K562 (cell line): Measurements from ENCODE around the gene FAM180B. TPM values are rescaled to one million over a fixed set of nuclear protein-coding genes. Genes with fewer than 3 reads are reported as not detected.

Experiments used
- CEBPZ ChIP-seq: fragments of 150-350 bp; IDR thresholded peaks from 2 replicates; pipeline ENCODE4 v1.6.1; 2014; ENCODE audit warnings: low read depth, mild to moderate bottlenecking, low read length, borderline replicate concordance
- ELF2 ChIP-seq: fragments of 250-450 bp; sonication (Bioruptor Pico); IDR thresholded peaks from 2 replicates; pipeline ENCODE4 v1.5.0; 2021; ENCODE audit warnings: mild to moderate bottlenecking
- JUND ChIP-seq, 2 experiments: IDR thresholded peaks; 2 replicates in 1 of 2; 3 replicates in 1 of 2; pipeline ENCODE4 v1.6.1; 2011; ENCODE audit warnings: borderline replicate concordance in 2 of 2, low read depth in 2 of 2, low read length in 2 of 2, improper control_type of control experiment in 1 of 2, missing biosample characterization in 1 of 2, missing genetic modification characterization in 1 of 2, missing genetic modification reagents in 1 of 2
- KDM5B ChIP-seq: fragments of 200-600 bp; sonication (generic); IDR thresholded peaks from 2 replicates; pipeline ENCODE4 v1.6.1; 2012; ENCODE audit warnings: low read depth, mild to moderate bottlenecking, moderate library complexity, low read length, control low read depth, inconsistent platforms; ENCODE audit not compliant: insufficient replicate concordance
- MED1 ChIP-seq: sonication (generic); formaldehyde crosslinking; IDR thresholded peaks from 2 replicates; pipeline ENCODE4 v1.8.1; 2023; ENCODE audit warnings: missing genetic modification reagents, borderline replicate concordance
- NCOA6 ChIP-seq: fragments of 450-650 bp; IDR thresholded peaks from 2 replicates; pipeline ENCODE4 v1.6.1; 2017; ENCODE audit warnings: mild to moderate bottlenecking
- PPARD ChIP-seq: fragments of 250-450 bp; sonication (Bioruptor Pico); IDR thresholded peaks from 2 replicates; pipeline ENCODE4 v1.8.0; 2022; ENCODE audit warnings: inconsistent platforms, mild to moderate bottlenecking, moderate library complexity
- PYGO2 ChIP-seq: fragments of 450-650 bp; IDR thresholded peaks from 2 replicates; pipeline ENCODE4 v1.6.1; 2016; ENCODE audit warnings: mild to moderate bottlenecking, missing genetic modification characterization, moderate library complexity, missing compliant biosample characterization
- RHOXF2B ChIP-seq: fragments of 250-450 bp; sonication (Bioruptor Pico); conservative IDR thresholded peaks from 2 replicates; pipeline ENCODE4 v1.5.1; 2021
- SMARCE1 ChIP-seq: fragments of 450-650 bp; IDR thresholded peaks from 2 replicates; pipeline ENCODE4 v1.7.1; 2016; ENCODE audit warnings: mild to moderate bottlenecking
- TCF7L2 ChIP-seq: fragments of 150-350 bp; IDR thresholded peaks from 2 replicates; pipeline ENCODE4 v1.6.1; 2016; ENCODE audit warnings: low read depth, mild to moderate bottlenecking, low read length, moderate library complexity
- YY1 ChIP-seq, 3 experiments: IDR thresholded peaks; 2 replicates each; pipeline ENCODE4 v1.6.1; 2011; ENCODE audit warnings: low read length in 2 of 3, mild to moderate bottlenecking in 2 of 3, moderate library complexity in 2 of 3, borderline replicate concordance in 1 of 3, control low read depth in 1 of 3, low read depth in 1 of 3; ENCODE audit not compliant: insufficient read depth in 3 of 3, insufficient replicate concordance in 2 of 3, control insufficient read depth in 1 of 3, insufficient read length in 1 of 3; ENCODE audit errors: extremely low read depth in 1 of 3
- ZBTB49 ChIP-seq: sonication (generic); formaldehyde crosslinking; IDR thresholded peaks from 2 replicates; pipeline ENCODE4 v1.8.0; 2022; ENCODE audit warnings: missing genetic modification reagents, mild to moderate bottlenecking, borderline replicate concordance
- ZNF140 ChIP-seq: fragments of 250-450 bp; sonication (Bioruptor Pico); IDR thresholded peaks from 2 replicates; pipeline ENCODE4 v1.8.0; 2021; ENCODE audit warnings: moderate library complexity, mild to moderate bottlenecking, inconsistent platforms
- polyA plus RNA-seq, 8 experiments: library from polyadenylated mRNA; depleted of rRNA in 4 of 8; stranded (reverse) in 5 of 8; unstranded in 3 of 8; fragments of >200 nt; fragmentation: Nextera tagmentation in 2 of 8; fragmentation: Illumina TruSeq in 1 of 8; extraction: Ambion mirVana in 2 of 8; extraction: Trizol in 1 of 8; gene quantifications; 2 replicates each; pipeline versions ENCODE4 v1.2.1 to v1.2.3, GENCODE V29; 2011 to 2014; ENCODE audit warnings: inconsistent platforms in 1 of 8, missing spikeins in 1 of 8
- total RNA-seq, 7 experiments: library from RNA; depleted of rRNA in 6 of 7; stranded (reverse); fragments of >200 nt in 6 of 7; fragmentation: Illumina TruSeq in 2 of 7; extraction: Trizol in 2 of 7; gene quantifications; 2 replicates each; pipeline versions ENCODE4 v1.2.1 to v1.2.3, GENCODE V29; 2011 to 2021; ENCODE audit warnings: low replicate concordance in 1 of 7
- TF ChIP-seq, protein P1 (sequence below): fragments of 450-650 bp; IDR thresholded peaks from 2 replicates; pipeline ENCODE4 v1.6.1; 2017; ENCODE audit warnings: antibody characterized with exemption
- TF ChIP-seq, protein P2 (sequence below): fragments of 250-450 bp; sonication (Bioruptor Pico); IDR thresholded peaks from 2 replicates; pipeline ENCODE4 v1.8.0; 2022; ENCODE audit warnings: inconsistent platforms

FAM180B gene
- total and polyA plus RNA-seq, 9 of the 15 experiments (the other 6 are each of a cell fraction or from before 2014, with no cell fraction given), result 0.05 to 0.14 TPM; not detected in 7

- TF ChIP-seq PYGO2 (no peak), KDM5B (peak; percentile 97), RHOXF2B (CRISPR knock-in tag) (no peak), JUND (IDR thresholded peaks at IDR 0.05; ENCODE audit: borderline replicate concordance, low read depth, low read length) (no peak), JUND (tag; IDR thresholded peaks at IDR 0.05; ENCODE audit: borderline replicate concordance, low read depth, low read length) (no peak; the same call in 2 of the 3 replicates), SMARCE1 (0 out of 2 replicates have a peak, but pooled peaks have one; percentile 6), CEBPZ (no peak), ZBTB49 (CRISPR knock-in tag) (no peak), MED1 (CRISPR knock-in tag) (peak; percentile 82; the same call in 1 of the 2 replicates), NCOA6 (no peak), ELF2 (no peak), ZNF140 (CRISPR knock-in tag) (no peak), TCF7L2 (no peak), YY1 (IDR thresholded peaks at IDR 0.05; ENCODE audit: borderline replicate concordance in 1 of 3, control insufficient read depth in 1 of 3, extremely low read depth in 1 of 3, insufficient read depth in 3 of 3, insufficient read length in 1 of 3, insufficient replicate concordance in 2 of 3, low read depth in 1 of 3, low read length in 2 of 3) (peak; percentile 62 to 94 (median 90)), PPARD (CRISPR knock-in tag) (no peak)
- TF ChIP-seq, protein P1, sequence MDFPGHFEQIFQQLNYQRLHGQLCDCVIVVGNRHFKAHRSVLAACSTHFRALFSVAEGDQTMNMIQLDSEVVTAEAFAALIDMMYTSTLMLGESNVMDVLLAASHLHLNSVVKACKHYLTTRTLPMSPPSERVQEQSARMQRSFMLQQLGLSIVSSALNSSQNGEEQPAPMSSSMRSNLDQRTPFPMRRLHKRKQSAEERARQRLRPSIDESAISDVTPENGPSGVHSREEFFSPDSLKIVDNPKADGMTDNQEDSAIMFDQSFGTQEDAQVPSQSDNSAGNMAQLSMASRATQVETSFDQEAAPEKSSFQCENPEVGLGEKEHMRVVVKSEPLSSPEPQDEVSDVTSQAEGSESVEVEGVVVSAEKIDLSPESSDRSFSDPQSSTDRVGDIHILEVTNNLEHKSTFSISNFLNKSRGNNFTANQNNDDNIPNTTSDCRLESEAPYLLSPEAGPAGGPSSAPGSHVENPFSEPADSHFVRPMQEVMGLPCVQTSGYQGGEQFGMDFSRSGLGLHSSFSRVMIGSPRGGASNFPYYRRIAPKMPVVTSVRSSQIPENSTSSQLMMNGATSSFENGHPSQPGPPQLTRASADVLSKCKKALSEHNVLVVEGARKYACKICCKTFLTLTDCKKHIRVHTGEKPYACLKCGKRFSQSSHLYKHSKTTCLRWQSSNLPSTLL, result peak; percentile 82
- TF ChIP-seq, protein P2, sequence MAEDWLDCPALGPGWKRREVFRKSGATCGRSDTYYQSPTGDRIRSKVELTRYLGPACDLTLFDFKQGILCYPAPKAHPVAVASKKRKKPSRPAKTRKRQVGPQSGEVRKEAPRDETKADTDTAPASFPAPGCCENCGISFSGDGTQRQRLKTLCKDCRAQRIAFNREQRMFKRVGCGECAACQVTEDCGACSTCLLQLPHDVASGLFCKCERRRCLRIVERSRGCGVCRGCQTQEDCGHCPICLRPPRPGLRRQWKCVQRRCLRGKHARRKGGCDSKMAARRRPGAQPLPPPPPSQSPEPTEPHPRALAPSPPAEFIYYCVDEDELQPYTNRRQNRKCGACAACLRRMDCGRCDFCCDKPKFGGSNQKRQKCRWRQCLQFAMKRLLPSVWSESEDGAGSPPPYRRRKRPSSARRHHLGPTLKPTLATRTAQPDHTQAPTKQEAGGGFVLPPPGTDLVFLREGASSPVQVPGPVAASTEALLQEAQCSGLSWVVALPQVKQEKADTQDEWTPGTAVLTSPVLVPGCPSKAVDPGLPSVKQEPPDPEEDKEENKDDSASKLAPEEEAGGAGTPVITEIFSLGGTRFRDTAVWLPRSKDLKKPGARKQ (CRISPR knock-in tag), result no peak
These were observed 20.9 kb upstream of the FAM180B start, which contains the start of gene PTPMT1 (continued) for GRCh38 chr11:47565340-47566148.
